Hepatocyte (in vitro differentiated cells): Measurements from ENCODE around the gene MYOT.

ENCODE experiments used
- CTCF ChIP-seq: fragments of 200-600 bp; sonication (generic); IDR thresholded peaks from 2 replicates; pipeline ENCODE4 v1.5.1; 2016; ENCODE audit warnings: antibody characterized with exemption, mild to moderate bottlenecking; ENCODE audit not compliant: poor library complexity
- EZH2 ChIP-seq: fragments of 200-600 bp; sonication (generic); IDR thresholded peaks from 2 replicates; pipeline ENCODE4 v1.6.1; 2016; ENCODE audit warnings: antibody characterized with exemption, mild to moderate bottlenecking, borderline replicate concordance

- TF ChIP-seq CTCF (no peak), EZH2 (no peak)
These were observed 21.5 kb downstream of the MYOT start, which contains the start of gene PKD2L2 for GRCh38 chr5:137888863-137889759.
